ENCODE measurements around the gene GRIN3B.
"Not testable (repeated sequence)": the region's sequence is repeated elsewhere in the genome, so short reads cannot be mapped to it uniquely, and the experiment has no call there.

The GRIN3B gene

GRCh38 chr19:1000095-1000494 lies at the start of gene GRIN3B:
GRIN3B (plus strand) TSS chr19:1000419; CDS start chr19:1000438, 19 bp downstream.
- no peak for DNase-seq (ENCODE audit: low read depth)

- no peak for DNase-seq (ENCODE audit: low read depth)
Observed at GRCh38 chr19:952049-952679, 48.1 kb upstream of the GRIN3B start.

- DNase-seq (ENCODE audit: low read depth) = no peak
Observed at GRCh38 chr19:952680-953444, 47.4 kb upstream of the GRIN3B start.

DNA sequence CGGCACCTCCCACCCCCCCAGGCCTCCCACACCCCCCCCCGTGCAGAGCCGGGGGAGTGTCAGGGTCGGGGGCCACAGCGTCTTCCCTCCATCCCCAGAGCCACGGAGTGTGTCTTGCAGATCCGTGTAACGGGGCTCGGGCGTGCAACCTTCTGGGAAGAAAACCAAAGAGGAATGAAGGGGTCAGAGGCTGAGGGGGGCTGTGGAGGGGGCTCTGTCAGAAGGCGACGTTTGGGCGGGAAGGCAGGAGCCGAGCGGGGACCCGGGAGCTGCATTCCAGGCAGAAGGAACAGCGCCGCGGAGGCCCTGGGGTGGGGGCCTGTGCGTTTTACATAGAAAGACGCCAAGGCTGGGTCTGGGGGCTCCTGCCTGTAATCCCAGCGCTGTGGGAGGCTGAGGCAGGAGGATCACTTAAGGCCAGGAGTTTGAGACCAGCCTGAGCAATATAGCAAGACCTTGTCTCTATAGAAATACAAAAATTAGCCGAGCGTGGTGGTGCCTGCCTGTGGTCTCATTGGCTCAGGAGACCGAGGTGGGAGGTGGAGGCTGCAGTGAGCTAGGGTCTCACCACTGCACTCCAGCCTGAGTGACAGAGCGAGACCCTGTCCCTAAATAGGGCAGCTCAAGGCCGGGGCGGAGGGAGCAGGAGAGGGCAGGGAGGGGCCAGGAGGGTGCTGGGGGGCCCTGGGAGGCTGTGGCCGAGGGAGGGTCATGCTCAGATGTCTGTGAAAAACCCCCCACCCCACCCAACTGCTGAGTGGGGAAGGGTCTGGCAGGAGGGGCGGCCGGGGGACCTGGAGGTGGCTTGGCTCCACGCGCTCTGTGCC lies 46.6 kb upstream of the GRIN3B start:
- DNase-seq (ENCODE audit: low read depth) = no peak

- DNase-seq (ENCODE audit: low read depth) = no peak
Observed at GRCh38 chr19:954272-954671, 45.9 kb upstream of the GRIN3B start.

DNA sequence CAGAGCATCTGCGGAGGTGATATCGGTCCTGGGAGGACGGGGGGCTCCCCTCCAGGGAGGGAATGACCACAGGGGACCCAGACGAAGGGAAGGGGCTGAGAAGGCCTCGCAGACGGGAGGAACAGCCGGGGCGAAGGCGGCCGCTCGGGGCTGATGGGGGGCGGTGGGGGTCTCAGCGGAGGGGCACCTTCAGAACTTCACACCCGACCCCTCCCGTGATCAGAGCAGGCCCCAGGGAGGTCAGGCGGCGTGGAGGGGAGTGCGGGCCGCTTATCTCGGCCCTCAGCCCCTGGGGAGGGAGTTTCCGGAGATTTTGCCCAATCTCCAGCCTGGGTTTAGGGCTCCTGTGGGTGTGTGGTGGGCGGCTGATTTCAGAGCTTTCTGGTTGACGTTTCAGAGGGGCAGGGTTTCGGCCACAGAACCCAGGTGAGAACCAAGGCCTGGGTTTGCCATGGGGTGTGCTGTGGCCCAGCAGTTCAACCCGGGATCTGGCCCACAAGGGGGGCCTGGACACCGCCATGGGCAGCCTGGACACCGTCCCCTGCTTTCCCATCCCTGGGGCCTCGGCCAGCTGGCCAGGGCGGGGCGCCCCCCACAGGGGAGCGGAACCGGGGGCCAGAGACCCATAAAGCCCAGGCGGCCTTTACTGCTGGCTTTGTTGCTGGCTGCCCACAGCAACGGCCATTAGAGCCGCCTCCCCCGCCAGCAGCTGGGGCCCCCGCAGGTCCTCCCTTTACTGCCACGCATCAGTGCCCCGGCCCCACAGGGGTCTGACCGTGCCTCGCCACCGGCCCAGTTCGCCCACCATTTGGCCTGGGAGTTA lies 45.3 kb upstream of the GRIN3B start:
- DNase-seq (ENCODE audit: low read depth) = no peak

- DNase-seq (ENCODE audit: low read depth) = no peak
Observed at GRCh38 chr19:955803-956765, 44.1 kb upstream of the GRIN3B start.

DNA sequence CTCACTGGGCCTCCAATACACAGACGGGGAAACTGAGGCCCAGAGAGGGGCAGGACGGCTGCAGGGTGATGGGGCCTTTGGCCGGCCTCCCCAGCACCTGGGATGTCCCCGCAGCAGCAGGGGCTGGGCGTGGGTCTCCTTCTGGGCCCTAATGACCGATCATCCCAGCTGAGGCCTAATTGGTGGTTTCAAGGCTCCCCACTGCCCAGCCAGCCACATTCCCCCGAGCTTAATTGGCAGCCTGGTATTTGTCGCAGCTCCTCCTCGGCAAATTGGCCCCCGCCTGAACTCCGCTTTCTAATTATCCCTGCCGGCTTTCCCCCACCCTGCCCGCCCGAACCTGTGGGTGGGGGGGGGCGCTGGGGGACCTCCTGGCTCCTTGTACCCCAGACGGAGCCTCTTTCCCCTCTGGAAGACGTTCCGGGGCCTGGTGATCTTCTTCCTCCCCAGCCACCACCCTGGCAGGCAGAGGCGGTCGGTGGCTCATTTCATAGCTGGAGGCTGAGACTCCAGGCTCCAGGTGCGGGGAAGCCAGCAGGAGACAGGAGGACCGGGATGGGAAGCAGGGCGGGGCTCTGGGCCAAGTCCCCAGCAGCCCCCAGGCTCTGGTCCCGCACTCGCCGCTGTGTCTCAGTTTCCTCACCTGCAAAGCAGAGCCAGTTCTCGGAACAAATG lies 43.3 kb upstream of the GRIN3B start:
- no peak for DNase-seq (ENCODE audit: low read depth)

DNA sequence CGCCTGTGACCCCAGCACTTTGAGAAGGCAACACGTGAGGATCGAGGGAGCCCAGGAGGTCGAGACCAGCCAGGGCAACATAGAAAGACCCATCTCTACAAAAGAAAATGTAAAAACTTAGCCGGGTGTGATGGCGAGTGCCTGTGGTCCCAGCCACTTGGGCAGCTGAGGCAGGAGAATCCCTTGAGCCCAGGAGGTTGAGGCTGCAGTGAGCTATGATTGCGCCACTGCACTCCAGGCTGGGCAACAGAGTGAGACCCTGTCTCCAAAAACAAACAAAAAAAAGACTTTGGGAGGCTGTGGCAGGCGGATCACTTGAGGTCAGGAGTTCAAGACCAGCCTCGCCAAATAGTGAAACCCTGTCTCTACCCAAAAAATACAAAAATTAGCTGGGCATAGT lies 42.6 kb upstream of the GRIN3B start:
- DNase-seq (ENCODE audit: low read depth) = not testable (repeated sequence)

- DNase-seq (ENCODE audit: low read depth) = no peak
Observed at GRCh38 chr19:958967-959855, 41.0 kb upstream of the GRIN3B start.

DNA sequence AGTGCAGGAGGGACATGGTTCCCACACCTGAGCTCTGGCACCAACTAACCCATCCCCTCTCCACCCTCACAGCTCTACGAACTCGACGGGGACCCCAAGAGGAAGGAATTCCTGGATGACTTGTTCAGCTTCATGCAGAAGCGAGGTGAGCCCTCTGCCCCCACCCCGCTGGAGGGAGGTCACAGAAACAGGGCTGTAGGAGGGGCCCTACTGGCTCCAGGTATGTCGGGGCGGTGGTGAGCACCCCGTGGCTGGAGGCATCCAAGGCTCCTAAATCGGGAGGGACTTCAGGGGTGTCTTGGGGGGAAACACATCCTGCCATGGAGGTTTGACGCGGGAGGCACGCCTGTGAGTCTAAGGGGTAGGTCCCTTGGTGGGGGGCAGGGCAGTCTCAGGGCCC lies 40.2 kb upstream of the GRIN3B start:
- no peak for DNase-seq (ENCODE audit: low read depth)

DNA sequence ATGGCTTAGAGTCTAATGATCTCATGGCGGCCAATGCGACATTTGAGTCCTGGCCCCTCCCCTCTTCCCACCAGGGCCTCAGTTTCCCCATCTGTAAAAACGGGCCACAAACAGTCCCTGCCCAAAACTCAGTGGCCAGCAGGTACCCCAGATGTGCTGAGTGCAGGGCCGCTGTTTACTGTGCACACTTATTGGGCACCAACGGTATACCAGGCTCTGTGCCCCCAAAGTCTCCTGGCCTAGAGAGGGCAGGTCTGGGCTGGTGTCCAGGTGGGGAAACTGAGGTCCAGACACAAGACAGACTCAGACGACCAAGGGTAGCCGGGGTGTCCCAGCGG lies 39.6 kb upstream of the GRIN3B start:
- no peak for DNase-seq (ENCODE audit: low read depth)

DNA sequence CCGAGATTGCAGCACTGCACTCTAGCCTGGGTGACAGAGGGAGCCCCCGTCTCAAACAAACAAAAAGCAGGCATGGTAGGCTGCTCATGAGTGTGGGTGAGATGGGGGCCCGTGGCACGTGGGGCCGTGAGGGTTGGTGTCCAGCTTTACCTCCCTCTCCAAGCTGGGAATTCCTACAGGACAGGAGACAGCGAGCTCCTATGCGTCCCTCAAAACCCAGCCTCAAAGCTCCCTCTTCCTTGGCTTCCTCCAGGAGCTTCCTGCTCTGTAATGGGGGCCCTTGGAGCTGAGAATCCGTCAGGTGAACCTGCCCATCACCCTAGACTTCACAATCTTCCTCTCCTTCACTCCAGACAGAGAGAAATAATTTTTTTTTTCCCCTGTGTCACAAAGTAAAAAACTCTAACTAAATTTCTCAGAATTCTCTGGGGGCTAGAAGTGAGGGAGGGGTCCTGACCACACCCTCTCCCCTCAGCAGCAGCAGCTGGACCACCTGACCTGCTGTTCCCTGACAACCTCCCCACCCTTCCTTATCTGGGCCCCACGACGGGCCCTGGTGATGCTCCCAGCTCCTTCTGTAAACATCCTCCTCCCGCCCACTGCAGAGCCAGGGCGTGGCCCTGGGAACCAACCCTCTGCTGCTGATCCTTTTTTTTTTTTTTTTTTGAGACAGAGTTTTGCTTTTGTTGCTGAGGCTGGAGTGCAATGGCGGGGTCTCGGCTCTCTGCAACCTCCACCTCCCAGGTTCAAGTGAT lies 38.2 kb upstream of the GRIN3B start:
- DNase-seq (ENCODE audit: low read depth) = no peak

DNA sequence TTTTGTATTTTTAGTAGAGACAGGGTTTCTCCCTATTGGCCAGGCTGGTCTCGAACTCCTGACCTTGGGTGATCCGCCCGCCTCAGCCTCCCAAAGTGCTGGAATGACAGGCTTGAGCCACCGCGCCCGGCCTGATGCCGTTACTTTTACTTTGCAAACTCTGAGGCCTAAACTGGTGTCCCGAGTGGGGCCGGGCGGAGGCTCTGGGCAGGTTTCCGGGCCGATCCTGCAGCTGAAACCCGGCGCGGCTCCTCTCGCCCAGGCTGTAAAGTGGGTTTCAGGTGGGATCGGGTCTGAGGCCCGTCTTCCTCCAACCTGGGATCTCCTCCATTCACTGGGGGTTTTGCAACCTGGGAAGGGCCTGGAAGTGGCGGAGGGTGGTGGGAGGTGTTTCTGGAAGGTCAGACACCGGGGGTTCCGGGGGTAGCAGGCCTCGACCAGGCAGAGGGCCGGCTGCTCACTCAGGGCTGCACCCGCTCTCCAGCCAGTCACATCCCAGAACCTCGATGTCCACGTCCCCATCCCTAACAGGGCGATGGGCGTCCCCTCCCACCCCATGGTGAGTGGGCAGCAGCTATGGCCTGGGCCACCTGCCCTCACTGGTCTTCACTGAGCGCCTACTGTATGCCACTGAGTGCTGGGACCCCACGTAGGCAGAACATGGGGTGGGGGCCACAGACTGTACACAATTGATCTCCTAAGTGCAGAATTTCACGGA lies 37.4 kb upstream of the GRIN3B start:
- no peak for DNase-seq (ENCODE audit: low read depth)

DNA sequence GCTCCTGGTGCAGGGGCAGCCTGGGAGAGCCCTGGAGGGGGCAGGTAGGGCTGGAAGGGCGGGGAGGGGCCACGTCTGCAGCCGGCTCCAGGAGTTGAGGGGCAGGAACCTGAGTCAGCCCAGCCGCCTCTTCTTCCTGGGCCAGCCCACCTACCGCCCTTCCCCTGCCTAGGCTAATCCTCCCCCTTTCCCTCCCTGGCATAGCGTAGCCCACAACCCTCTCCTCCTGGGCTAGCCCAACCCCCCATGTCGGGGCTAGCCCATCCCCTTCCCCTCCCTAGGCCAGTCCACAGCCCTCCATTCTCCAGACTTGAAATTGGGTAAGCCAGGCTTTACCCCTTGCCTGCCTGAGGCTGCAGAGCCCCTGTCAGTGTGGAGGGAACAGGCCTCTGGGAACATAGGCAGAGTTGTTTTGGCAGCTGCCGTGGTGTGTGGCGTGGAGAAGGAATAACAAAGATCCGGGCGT lies 36.7 kb upstream of the GRIN3B start:
- no peak for DNase-seq (ENCODE audit: low read depth)

GRCh38 chr19:964116-964520 lies 36.1 kb upstream of the GRIN3B start:
- no peak for DNase-seq (ENCODE audit: low read depth)

- no peak for DNase-seq (ENCODE audit: low read depth)
Observed at GRCh38 chr19:964761-965694, 35.2 kb upstream of the GRIN3B start.

Data from fibroblast of the conjunctiva (primary cell).